SU-DHL-6 (cell line): ENCODE data around the gene DEFB114.

Experiments used
- H2AFZ ChIP-seq: fragments of 200-600 bp; sonication (generic); 2 replicates; pipeline ENCODE4 v1.6.1; 2014; ENCODE audit warnings: low read depth, mild to moderate bottlenecking, moderate library complexity, mixed read lengths, antibody characterized with exemption, low read length; ENCODE audit not compliant: severe bottlenecking
- H3F3A ChIP-seq: fragments of 200-600 bp; shearing (Covaris generic); 2 replicates; pipeline ENCODE4 v1.6.0; 2016; ENCODE audit warnings: antibody characterized with exemption, mild to moderate bottlenecking; ENCODE audit not compliant: insufficient read depth
- H3K27ac ChIP-seq: fragments of 200-600 bp; sonication (generic); 2 replicates; pipeline ENCODE4 v1.5.1; 2016; ENCODE audit warnings: low read depth, mild to moderate bottlenecking, low read length, moderate library complexity, mixed read lengths
- H3K27me3 ChIP-seq: fragments of 200-600 bp; sonication (generic), shearing (Covaris generic); 2 replicates; pipeline ENCODE4 v1.6.0; 2014; ENCODE audit warnings: mild to moderate bottlenecking, low read length
- H3K36me3 ChIP-seq: fragments of 200-600 bp; sonication (generic); 2 replicates; pipeline ENCODE4 v1.6.1; 2014; ENCODE audit warnings: mild to moderate bottlenecking, low read length, mixed read lengths
- H3K4me2 ChIP-seq: fragments of 300-600, 200-600 bp; shearing (Covaris generic), sonication (generic); 2 replicates; pipeline ENCODE4 v1.6.0; 2014; ENCODE audit warnings: low read length, low read depth, mild to moderate bottlenecking; ENCODE audit not compliant: poor library complexity, severe bottlenecking
- H3K4me3 ChIP-seq: fragments of 200-600 bp; sonication (generic); 2 replicates; pipeline ENCODE4 v1.5.1; 2014; ENCODE audit warnings: antibody characterized with exemption, low read length, mild to moderate bottlenecking, mixed read lengths; ENCODE audit not compliant: insufficient read depth, poor library complexity, severe bottlenecking
- H3K79me2 ChIP-seq: fragments of 200-600 bp; sonication (generic); 2 replicates; pipeline ENCODE4 v1.6.1; 2014; ENCODE audit warnings: mild to moderate bottlenecking, low read length, moderate library complexity; ENCODE audit not compliant: insufficient read depth
- H3K9ac ChIP-seq: fragments of 200-600 bp; sonication (generic); 2 replicates; pipeline ENCODE4 v1.7.0; 2014; ENCODE audit warnings: mild to moderate bottlenecking, low read length
- H3K9me2 ChIP-seq: fragments of 200-600 bp; sonication (generic); replicated peaks from 2 replicates; pipeline ENCODE4 v1.6.1; 2014; ENCODE audit warnings: low read length; ENCODE audit not compliant: insufficient read depth
- H3K9me3 ChIP-seq: fragments of 200-600 bp; sonication (generic); 2 replicates; pipeline ENCODE4 v1.6.1; 2014; ENCODE audit warnings: low read length, mixed read lengths; ENCODE audit not compliant: insufficient read depth
- H4K20me1 ChIP-seq: fragments of 200-600 bp; sonication (generic); 2 replicates; pipeline ENCODE4 v1.6.1; 2014; ENCODE audit warnings: low read depth, mild to moderate bottlenecking, antibody characterized with exemption, low read length, moderate library complexity, mixed read lengths
- CTCF ChIP-seq: fragments of 200-600 bp; sonication (generic); IDR thresholded peaks from one replicate; pipeline ENCODE4 v1.5.1; 2017; ENCODE audit warnings: antibody characterized with exemption, mild to moderate bottlenecking, low read length, moderate library complexity; ENCODE audit not compliant: insufficient read depth, poor library complexity, severe bottlenecking
- EZH2phosphoT487 ChIP-seq: fragments of 200-600 bp; sonication (generic), shearing (Covaris generic); conservative IDR thresholded peaks from 2 replicates; pipeline ENCODE4 v1.6.1; 2018; ENCODE audit warnings: mild to moderate bottlenecking, antibody characterized with exemption, low read length, moderate library complexity, mixed read lengths

Gene DEFB114

DNA sequence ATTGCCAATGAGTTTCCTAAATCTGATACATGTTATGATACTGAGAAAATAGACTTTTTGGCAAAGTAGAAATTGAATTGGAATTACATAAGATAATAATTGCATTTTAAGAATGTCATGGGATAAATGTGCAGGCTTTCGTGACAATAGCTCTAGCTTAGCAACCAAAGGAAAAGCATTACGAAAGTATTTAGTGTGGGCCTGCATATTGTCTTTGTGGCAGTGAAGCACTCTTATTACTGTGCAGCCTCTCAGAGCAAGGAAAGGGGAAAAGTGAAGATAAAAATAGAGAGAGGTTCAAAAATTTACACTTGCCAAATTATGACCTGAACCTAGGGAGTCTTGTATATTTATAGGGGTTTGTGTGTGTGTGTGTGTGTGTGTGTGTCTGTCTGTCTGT is 18.1 kb upstream of the DEFB114 start:
- Histone ChIP-seq H3F3A (no peaks in the 10 kb centered on the region), H3K27ac (no peak overlapping the region), H3K9me2 (no peaks in the 10 kb centered on the region), H2AFZ (no peak overlapping the region), H3K27me3 (no peaks in the 10 kb centered on the region), H4K20me1 (no peaks in the 10 kb centered on the region), H3K9me3 (no peaks in the 10 kb centered on the region), H3K4me2 (no peak overlapping the region), H3K9ac (no peak overlapping the region), H3K4me3 (no peak overlapping the region), H3K36me3 (no peaks in the 10 kb centered on the region), H3K79me2 (no peaks in the 10 kb centered on the region)
- TF ChIP-seq CTCF (no peak), EZH2phosphoT487 (no peak)

GRCh38 chr6:49980898-49981297 is 16.9 kb upstream of the DEFB114 start:
- Histone ChIP-seq H3K4me2 (no peak overlapping the region), H3F3A (no peaks in the 10 kb centered on the region), H3K36me3 (no peaks in the 10 kb centered on the region), H3K79me2 (no peaks in the 10 kb centered on the region), H4K20me1 (no peaks in the 10 kb centered on the region), H3K27ac (no peak overlapping the region), H3K27me3 (no peaks in the 10 kb centered on the region), H3K9ac (no peak overlapping the region), H2AFZ (no peak overlapping the region), H3K4me3 (no peak overlapping the region), H3K9me2 (no peaks in the 10 kb centered on the region), H3K9me3 (no peaks in the 10 kb centered on the region)
- TF ChIP-seq EZH2phosphoT487 = no peak
- TF ChIP-seq CTCF = no peak

DNA sequence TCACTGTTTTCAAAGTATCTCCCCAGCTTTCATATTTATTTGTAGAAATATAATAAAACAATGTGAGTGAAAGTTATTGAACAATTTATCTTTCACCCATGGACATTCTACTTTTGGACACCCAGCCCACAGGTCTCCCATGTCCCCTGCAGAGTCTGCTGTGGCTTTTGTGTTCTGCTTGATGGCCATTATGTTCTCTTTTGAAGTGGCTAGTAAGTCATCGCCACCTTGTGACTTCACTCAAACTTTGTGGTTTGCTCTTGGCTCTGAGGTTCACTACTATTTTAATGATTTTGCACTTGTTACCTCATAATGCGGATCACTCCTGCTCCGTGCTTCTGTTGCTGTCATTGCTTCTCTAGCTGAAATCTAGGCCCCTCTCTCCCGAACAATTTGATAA is 15.6 kb upstream of the DEFB114 start:
- Histone ChIP-seq H3K27me3 (no peaks in the 10 kb centered on the region), H3K36me3 (no peaks in the 10 kb centered on the region), H2AFZ (no peak overlapping the region), H3K9me3 (no peaks in the 10 kb centered on the region), H3K4me3 (no peak overlapping the region), H4K20me1 (no peaks in the 10 kb centered on the region), H3K4me2 (no peak overlapping the region), H3K79me2 (no peaks in the 10 kb centered on the region), H3K9me2 (no peaks in the 10 kb centered on the region), H3F3A (no peaks in the 10 kb centered on the region), H3K27ac (no peak overlapping the region), H3K9ac (no peak overlapping the region)
- TF ChIP-seq EZH2phosphoT487 (no peak), CTCF (no peak)
